GM23338 (cell line): ENCODE results near the gene MEI1. TPM values are rescaled to one million over a fixed set of nuclear protein-coding genes. Genes with fewer than 3 reads are reported as not detected.

Experiments used
- ATAC-seq: fragments of 200-7000 bp; cut with Tn5 transposase; 3 replicates; pipeline ENCODE4 v1.9.1; 2020
- DNase-seq: peaks from one replicate; pipeline ENCODE4 v3.0.0-alpha.2; 2015; ENCODE audit warnings: low spot score
- H2AFZ ChIP-seq: fragments of 200-600 bp; sonication (generic); 2 replicates; pipeline ENCODE4 v1.8.0; 2016; ENCODE audit warnings: antibody characterized with exemption, mild to moderate bottlenecking, moderate library complexity
- H3F3A ChIP-seq: fragments of 200-600 bp; sonication (generic); replicated peaks from 2 replicates; pipeline ENCODE4 v1.8.0; 2017; ENCODE audit warnings: antibody characterized with exemption, mixed run types, low read depth
- H3K27ac ChIP-seq: fragments of 200-600 bp; sonication (generic); 2 replicates; pipeline ENCODE4 v1.6.1; 2016; ENCODE audit warnings: low read depth
- H3K27me3 ChIP-seq: fragments of 200-600 bp; sonication (generic); 2 replicates; pipeline ENCODE4 v1.8.0; 2016; ENCODE audit warnings: mild to moderate bottlenecking, mixed run types, moderate library complexity; ENCODE audit not compliant: insufficient read depth
- H3K36me3 ChIP-seq: fragments of 200-600 bp; sonication (generic); 2 replicates; pipeline ENCODE4 v1.8.0; 2016; ENCODE audit warnings: mild to moderate bottlenecking; ENCODE audit not compliant: insufficient read depth
- H3K4me1 ChIP-seq: fragments of 200-600 bp; sonication (generic); 2 replicates; pipeline ENCODE4 v1.8.0; 2016; ENCODE audit warnings: mild to moderate bottlenecking, moderate library complexity; ENCODE audit not compliant: insufficient read depth
- H3K4me2 ChIP-seq: fragments of 200-600 bp; sonication (generic); 2 replicates; pipeline ENCODE4 v1.7.1; 2017; ENCODE audit warnings: mixed run types
- H3K4me3 ChIP-seq: fragments of 200-600 bp; sonication (generic); 2 replicates; pipeline ENCODE4 v1.6.1; 2016; ENCODE audit warnings: mixed run types
- H3K79me2 ChIP-seq: fragments of 200-600 bp; sonication (generic); replicated peaks from 2 replicates; pipeline ENCODE4 v1.8.0; 2017; ENCODE audit warnings: mild to moderate bottlenecking; ENCODE audit not compliant: insufficient read depth
- H3K9me2 ChIP-seq: fragments of 200-600 bp; sonication (generic); 2 replicates; pipeline ENCODE4 v1.8.0; 2017; ENCODE audit not compliant: insufficient read depth
- H4K20me1 ChIP-seq: fragments of 200-600 bp; sonication (generic); replicated peaks from 2 replicates; pipeline ENCODE4 v1.8.0; 2017; ENCODE audit warnings: mild to moderate bottlenecking; ENCODE audit not compliant: insufficient read depth
- H3K27ac Mint-ChIP-seq: 2 replicates; pipeline ENCODE4 v1.8.0; 2020; ENCODE audit warnings: inconsistent platforms, mild to moderate bottlenecking, moderate library complexity, mixed read lengths
- H3K27me3 Mint-ChIP-seq: 3 replicates; pipeline ENCODE4 v1.8.0; 2022; ENCODE audit warnings: low read depth, mild to moderate bottlenecking, moderate library complexity, mixed read lengths, inconsistent platforms; ENCODE audit not compliant: insufficient read depth, poor library complexity
- H3K36me3 Mint-ChIP-seq: 3 replicates; pipeline ENCODE4 v1.8.0; 2021; ENCODE audit warnings: low read depth, mild to moderate bottlenecking, inconsistent platforms, moderate library complexity, mixed read lengths
- H3K4me1 Mint-ChIP-seq: 3 replicates; pipeline ENCODE4 v1.8.0; 2020; ENCODE audit warnings: mild to moderate bottlenecking, inconsistent platforms, mixed read lengths
- H3K4me3 Mint-ChIP-seq: 3 replicates; pipeline ENCODE4 v1.8.0; 2021; ENCODE audit warnings: moderate library complexity, mild to moderate bottlenecking, inconsistent platforms, mixed read lengths
- H3K9me3 Mint-ChIP-seq: 3 replicates; pipeline ENCODE4 v1.8.0; 2020; ENCODE audit warnings: moderate library complexity, mild to moderate bottlenecking, inconsistent platforms, mixed read lengths
- CREB1 ChIP-seq: fragments of 250-450 bp; sonication (Bioruptor Pico); IDR thresholded peaks from 2 replicates; pipeline ENCODE4 v1.5.0; 2020; ENCODE audit warnings: low read depth, mild to moderate bottlenecking, moderate library complexity
- STAT1 ChIP-seq: IDR thresholded peaks from one replicate; pipeline ENCODE4 v1.6.1; 2016; ENCODE audit warnings: antibody characterized with exemption; ENCODE audit not compliant: unreplicated experiment
- ZNF114 ChIP-seq: fragments of 250-450 bp; sonication (Bioruptor Pico); IDR thresholded peaks from 2 replicates; pipeline ENCODE4 v1.5.0; 2020; ENCODE audit warnings: mild to moderate bottlenecking, moderate library complexity
- polyA plus RNA-seq: library from polyadenylated mRNA; unstranded; fragments of >200 nt; fragmentation: Nextera tagmentation; extraction: Ambion mirVana; gene quantifications from 2 replicates; pipeline ENCODE4 v1.2.1, GENCODE V29; 2016
- total RNA-seq: library from RNA; depleted of rRNA; stranded (reverse); fragments of >200 nt; shearing (Covaris generic); gene quantifications from 2 replicates; pipeline ENCODE4 v1.2.3, GENCODE V29; 2014
- TF ChIP-seq, protein P1 (sequence below): IDR thresholded peaks from one replicate; pipeline ENCODE4 v1.6.1; 2018; ENCODE audit warnings: antibody characterized with exemption; ENCODE audit not compliant: unreplicated experiment
- TF ChIP-seq, protein P2 (sequence below): fragments of 250-450 bp; sonication (Bioruptor Pico); IDR thresholded peaks from 2 replicates; pipeline ENCODE4 v1.5.0; 2020; ENCODE audit warnings: mild to moderate bottlenecking, moderate library complexity
- TF ChIP-seq, protein P3 (sequence below), 2 experiments: fragments of 200-600 bp in 1 of 2; sonication (generic) in 1 of 2; conservative IDR thresholded peaks; 2 replicates each; pipeline versions ENCODE4 v1.5.1 to v1.6.1; 2016 to 2017; ENCODE audit warnings: antibody characterized with exemption in 2 of 2, low read depth in 2 of 2, mild to moderate bottlenecking in 2 of 2, moderate library complexity in 1 of 2

MEI1 gene
- total and polyA plus RNA-seq, 2 experiments from 2014 or later = 0.28 to 0.87 TPM

DNA sequence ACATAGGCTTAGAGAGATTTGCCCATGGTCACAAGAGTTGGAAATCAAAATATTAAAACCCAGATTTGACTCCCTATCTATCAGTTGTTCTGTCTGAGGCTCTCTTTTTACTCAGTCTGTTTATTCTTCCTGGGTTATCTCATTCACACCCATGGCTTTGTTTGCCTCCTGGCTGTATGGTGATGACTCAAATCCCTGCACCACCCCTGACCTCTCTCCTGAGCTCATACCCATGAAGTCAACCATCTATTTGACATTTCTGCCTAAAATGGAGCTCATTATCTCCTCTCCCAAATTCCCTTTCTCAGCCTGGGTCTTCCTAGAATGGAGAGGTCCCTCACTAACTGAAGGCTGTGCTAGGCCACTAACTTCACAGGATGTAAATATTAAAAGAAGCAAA is 73.3 kb downstream of the MEI1 start:
- peaks cover 5% of the 10 kb centered on the region for H3K27me3 Mint-ChIP-seq
- Histone ChIP-seq H3K79me2 (no peaks in the 10 kb centered on the region), H3K36me3 (no peaks in the 10 kb centered on the region), H3K27ac (no peak overlapping the region), H2AFZ (no peak overlapping the region), H3K27me3 (no peaks in the 10 kb centered on the region), H3K4me2 (no peak overlapping the region), H3K4me1 (no peaks in the 10 kb centered on the region; the same call in 1 of the 2 replicates), H3F3A (no peaks in the 10 kb centered on the region), H3K4me3 (no peak overlapping the region), H4K20me1 (no peaks in the 10 kb centered on the region), H3K9me2 (no peaks in the 10 kb centered on the region)
- TF ChIP-seq CREB1 (no peak), STAT1 (no peak), ZNF114 (CRISPR knock-in tag) (no peak)
- TF ChIP-seq, protein P1, sequence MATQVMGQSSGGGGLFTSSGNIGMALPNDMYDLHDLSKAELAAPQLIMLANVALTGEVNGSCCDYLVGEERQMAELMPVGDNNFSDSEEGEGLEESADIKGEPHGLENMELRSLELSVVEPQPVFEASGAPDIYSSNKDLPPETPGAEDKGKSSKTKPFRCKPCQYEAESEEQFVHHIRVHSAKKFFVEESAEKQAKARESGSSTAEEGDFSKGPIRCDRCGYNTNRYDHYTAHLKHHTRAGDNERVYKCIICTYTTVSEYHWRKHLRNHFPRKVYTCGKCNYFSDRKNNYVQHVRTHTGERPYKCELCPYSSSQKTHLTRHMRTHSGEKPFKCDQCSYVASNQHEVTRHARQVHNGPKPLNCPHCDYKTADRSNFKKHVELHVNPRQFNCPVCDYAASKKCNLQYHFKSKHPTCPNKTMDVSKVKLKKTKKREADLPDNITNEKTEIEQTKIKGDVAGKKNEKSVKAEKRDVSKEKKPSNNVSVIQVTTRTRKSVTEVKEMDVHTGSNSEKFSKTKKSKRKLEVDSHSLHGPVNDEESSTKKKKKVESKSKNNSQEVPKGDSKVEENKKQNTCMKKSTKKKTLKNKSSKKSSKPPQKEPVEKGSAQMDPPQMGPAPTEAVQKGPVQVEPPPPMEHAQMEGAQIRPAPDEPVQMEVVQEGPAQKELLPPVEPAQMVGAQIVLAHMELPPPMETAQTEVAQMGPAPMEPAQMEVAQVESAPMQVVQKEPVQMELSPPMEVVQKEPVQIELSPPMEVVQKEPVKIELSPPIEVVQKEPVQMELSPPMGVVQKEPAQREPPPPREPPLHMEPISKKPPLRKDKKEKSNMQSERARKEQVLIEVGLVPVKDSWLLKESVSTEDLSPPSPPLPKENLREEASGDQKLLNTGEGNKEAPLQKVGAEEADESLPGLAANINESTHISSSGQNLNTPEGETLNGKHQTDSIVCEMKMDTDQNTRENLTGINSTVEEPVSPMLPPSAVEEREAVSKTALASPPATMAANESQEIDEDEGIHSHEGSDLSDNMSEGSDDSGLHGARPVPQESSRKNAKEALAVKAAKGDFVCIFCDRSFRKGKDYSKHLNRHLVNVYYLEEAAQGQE = no peak
- TF ChIP-seq, protein P2, sequence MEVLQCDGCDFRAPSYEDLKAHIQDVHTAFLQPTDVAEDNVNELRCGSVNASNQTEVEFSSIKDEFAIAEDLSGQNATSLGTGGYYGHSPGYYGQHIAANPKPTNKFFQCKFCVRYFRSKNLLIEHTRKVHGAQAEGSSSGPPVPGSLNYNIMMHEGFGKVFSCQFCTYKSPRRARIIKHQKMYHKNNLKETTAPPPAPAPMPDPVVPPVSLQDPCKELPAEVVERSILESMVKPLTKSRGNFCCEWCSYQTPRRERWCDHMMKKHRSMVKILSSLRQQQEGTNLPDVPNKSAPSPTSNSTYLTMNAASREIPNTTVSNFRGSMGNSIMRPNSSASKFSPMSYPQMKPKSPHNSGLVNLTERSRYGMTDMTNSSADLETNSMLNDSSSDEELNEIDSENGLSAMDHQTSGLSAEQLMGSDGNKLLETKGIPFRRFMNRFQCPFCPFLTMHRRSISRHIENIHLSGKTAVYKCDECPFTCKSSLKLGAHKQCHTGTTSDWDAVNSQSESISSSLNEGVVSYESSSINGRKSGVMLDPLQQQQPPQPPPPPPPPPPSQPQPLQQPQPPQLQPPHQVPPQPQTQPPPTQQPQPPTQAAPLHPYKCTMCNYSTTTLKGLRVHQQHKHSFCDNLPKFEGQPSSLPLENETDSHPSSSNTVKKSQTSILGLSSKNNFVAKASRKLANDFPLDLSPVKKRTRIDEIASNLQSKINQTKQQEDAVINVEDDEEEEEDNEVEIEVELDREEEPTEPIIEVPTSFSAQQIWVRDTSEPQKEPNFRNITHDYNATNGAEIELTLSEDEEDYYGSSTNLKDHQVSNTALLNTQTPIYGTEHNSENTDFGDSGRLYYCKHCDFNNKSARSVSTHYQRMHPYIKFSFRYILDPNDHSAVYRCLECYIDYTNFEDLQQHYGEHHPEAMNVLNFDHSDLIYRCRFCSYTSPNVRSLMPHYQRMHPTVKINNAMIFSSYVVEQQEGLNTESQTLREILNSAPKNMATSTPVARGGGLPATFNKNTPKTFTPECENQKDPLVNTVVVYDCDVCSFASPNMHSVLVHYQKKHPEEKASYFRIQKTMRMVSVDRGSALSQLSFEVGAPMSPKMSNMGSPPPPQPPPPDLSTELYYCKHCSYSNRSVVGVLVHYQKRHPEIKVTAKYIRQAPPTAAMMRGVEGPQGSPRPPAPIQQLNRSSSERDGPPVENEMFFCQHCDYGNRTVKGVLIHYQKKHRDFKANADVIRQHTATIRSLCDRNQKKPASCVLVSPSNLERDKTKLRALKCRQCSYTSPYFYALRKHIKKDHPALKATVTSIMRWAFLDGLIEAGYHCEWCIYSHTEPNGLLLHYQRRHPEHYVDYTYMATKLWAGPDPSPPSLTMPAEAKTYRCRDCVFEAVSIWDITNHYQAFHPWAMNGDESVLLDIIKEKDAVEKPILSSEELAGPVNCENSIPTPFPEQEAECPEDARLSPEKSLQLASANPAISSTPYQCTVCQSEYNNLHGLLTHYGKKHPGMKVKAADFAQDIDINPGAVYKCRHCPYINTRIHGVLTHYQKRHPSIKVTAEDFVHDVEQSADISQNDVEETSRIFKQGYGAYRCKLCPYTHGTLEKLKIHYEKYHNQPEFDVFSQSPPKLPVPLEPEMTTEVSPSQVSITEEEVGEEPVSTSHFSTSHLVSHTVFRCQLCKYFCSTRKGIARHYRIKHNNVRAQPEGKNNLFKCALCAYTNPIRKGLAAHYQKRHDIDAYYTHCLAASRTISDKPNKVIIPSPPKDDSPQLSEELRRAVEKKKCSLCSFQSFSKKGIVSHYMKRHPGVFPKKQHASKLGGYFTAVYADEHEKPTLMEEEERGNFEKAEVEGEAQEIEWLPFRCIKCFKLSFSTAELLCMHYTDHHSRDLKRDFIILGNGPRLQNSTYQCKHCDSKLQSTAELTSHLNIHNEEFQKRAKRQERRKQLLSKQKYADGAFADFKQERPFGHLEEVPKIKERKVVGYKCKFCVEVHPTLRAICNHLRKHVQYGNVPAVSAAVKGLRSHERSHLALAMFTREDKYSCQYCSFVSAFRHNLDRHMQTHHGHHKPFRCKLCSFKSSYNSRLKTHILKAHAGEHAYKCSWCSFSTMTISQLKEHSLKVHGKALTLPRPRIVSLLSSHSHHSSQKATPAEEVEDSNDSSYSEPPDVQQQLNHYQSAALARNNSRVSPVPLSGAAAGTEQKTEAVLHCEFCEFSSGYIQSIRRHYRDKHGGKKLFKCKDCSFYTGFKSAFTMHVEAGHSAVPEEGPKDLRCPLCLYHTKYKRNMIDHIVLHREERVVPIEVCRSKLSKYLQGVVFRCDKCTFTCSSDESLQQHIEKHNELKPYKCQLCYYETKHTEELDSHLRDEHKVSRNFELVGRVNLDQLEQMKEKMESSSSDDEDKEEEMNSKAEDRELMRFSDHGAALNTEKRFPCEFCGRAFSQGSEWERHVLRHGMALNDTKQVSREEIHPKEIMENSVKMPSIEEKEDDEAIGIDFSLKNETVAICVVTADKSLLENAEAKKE (CRISPR knock-in tag) = no peak
- TF ChIP-seq, protein P3, sequence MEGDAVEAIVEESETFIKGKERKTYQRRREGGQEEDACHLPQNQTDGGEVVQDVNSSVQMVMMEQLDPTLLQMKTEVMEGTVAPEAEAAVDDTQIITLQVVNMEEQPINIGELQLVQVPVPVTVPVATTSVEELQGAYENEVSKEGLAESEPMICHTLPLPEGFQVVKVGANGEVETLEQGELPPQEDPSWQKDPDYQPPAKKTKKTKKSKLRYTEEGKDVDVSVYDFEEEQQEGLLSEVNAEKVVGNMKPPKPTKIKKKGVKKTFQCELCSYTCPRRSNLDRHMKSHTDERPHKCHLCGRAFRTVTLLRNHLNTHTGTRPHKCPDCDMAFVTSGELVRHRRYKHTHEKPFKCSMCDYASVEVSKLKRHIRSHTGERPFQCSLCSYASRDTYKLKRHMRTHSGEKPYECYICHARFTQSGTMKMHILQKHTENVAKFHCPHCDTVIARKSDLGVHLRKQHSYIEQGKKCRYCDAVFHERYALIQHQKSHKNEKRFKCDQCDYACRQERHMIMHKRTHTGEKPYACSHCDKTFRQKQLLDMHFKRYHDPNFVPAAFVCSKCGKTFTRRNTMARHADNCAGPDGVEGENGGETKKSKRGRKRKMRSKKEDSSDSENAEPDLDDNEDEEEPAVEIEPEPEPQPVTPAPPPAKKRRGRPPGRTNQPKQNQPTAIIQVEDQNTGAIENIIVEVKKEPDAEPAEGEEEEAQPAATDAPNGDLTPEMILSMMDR (conservative IDR thresholded peaks at IDR 0.05; ENCODE audit: low read depth in 2 of 2) = no peak
- DNase-seq (no peak), ATAC-seq (no peak)
- no peak overlapping the region for H3K27ac Mint-ChIP-seq
- H3K4me3 Mint-ChIP-seq = no peak overlapping the region
- no peaks in the 10 kb centered on the region for H3K9me3 Mint-ChIP-seq
- H3K36me3 Mint-ChIP-seq = no peaks in the 10 kb centered on the region
- no peaks in the 10 kb centered on the region; the same call in 2 of the 3 replicates for H3K4me1 Mint-ChIP-seq
